Amniotic epithelial cell (primary cell): ENCODE data around the gene CCDC134.
"Not testable (repeated sequence)": the region's sequence is repeated elsewhere in the genome, so short reads cannot be mapped to it uniquely, and the experiment has no call there.

Experiments
- DNase-seq: peaks from one replicate; pipeline ENCODE4 v3.0.0-alpha.2; 2010; ENCODE audit warnings: low read depth

CCDC134 gene

GRCh38 chr22:41844513-41844912, 44.0 kb downstream of the CCDC134 start:
- DNase-seq = no peak

- peak; percentile 73 for DNase-seq
These were observed 45.1 kb downstream of the CCDC134 start for GRCh38 chr22:41845380-41846267.

GRCh38 chr22:41846268-41846987, 45.9 kb downstream of the CCDC134 start:
- DNase-seq = no peak

GRCh38 chr22:41847300-41847699, 46.8 kb downstream of the CCDC134 start:
- no peak for DNase-seq

- DNase-seq = peak; percentile 54
These were observed 48.0 kb downstream of the CCDC134 start for GRCh38 chr22:41848468-41848867.

- no peak for DNase-seq
These were observed 56.0 kb downstream of the CCDC134 start for GRCh38 chr22:41856469-41856868.

GRCh38 chr22:41857155-41857859, 56.8 kb downstream of the CCDC134 start:
- peak; percentile 50 for DNase-seq

GRCh38 chr22:41857860-41858199, 57.4 kb downstream of the CCDC134 start:
- DNase-seq = no peak

GRCh38 chr22:41862160-41862529, 61.7 kb downstream of the CCDC134 start:
- peak; percentile 66 for DNase-seq

- DNase-seq = peak; percentile 32
These were observed 62.2 kb downstream of the CCDC134 start for GRCh38 chr22:41862530-41863266.

- peak; percentile 51 for DNase-seq
These were observed 63.0 kb downstream of the CCDC134 start for GRCh38 chr22:41863472-41863871.

- DNase-seq = no peak
These were observed 68.1 kb downstream of the CCDC134 start for GRCh38 chr22:41868556-41868955.

GRCh38 chr22:41870081-41870480, 69.6 kb downstream of the CCDC134 start:
- not testable (repeated sequence) for DNase-seq

GRCh38 chr22:41870786-41871185, 70.3 kb downstream of the CCDC134 start:
- DNase-seq = no peak

- peak; percentile 76 for DNase-seq
These were observed 72.9 kb downstream of the CCDC134 start for GRCh38 chr22:41873391-41873790.

- DNase-seq = no peak
These were observed 73.6 kb downstream of the CCDC134 start for GRCh38 chr22:41874090-41874489.

- peak; percentile 21 for DNase-seq
These were observed 75.2 kb downstream of the CCDC134 start for GRCh38 chr22:41875531-41876270.
